Measurements from ENCODE around the gene PRDM15. TPM values are rescaled to one million over a fixed set of nuclear protein-coding genes. Genes with fewer than 3 reads are reported as not detected.

Gene PRDM15
- total RNA-seq, 1 donor from 2014 or later = 5.1 TPM

- no peak for DNase-seq
Measured at GRCh38 chr21:41906770-41907169, 27.6 kb upstream of the PRDM15 start.

DNA sequence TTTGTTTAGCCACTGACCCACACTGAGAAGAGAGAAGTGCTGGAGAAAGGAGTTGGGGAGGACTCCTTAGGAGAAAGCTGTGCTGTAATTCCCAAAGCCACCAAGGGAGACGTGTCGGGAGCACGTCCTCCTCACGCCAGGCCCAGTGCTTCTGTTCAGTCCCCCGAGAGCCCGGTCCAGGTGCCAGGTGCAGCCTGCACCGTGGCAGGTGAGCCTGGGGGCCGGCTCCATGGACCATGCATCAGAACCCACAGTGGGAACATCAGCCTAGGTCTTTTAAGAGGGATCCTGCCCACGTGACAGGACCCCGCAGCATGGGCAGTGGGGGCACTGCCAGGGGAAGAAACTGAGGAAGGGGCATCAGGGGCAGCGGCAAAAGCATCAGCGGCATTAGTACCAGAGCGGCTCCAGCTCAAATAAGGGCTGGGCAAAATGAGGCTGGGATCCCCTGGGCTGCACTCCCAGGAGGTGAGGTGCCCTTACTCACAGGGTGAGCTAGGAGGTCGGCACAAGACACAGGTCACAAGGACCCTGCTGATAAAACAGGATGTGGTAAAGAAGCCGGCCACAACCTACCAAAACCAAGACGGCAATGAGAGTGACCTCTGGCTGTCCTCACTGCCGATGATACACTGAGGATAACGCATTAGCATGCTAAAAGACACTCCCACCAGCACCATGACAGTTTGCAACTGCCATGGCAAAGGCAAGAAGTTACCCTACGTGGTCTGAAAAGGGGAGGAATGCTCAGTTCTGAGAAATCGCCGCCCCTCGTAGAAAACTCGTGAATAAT, 24.6 kb upstream of the PRDM15 start:
- DNase-seq = no peak

DNA sequence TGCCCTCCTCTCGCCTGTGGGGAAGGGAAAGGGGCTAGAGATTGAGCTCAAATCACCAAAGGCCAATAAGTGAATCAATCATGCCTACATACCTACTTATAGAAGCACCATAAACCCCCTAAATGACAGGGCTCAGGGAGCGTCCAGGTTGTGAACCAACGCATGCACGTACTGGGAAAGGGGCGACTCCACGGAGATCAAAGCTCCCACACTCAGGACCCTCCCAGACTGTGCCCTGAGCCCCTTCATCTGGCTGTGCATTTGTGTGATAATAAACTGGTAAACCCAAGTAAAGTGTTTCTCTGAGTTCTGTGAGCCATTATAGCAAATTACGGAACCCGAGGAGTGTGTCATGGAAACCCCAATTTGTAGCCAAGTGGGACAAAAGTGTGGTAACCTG, 23.8 kb upstream of the PRDM15 start:
- DNase-seq = no peak

GRCh38 chr21:41901782-41902181, 22.6 kb upstream of the PRDM15 start:
- no peak for DNase-seq

DNA sequence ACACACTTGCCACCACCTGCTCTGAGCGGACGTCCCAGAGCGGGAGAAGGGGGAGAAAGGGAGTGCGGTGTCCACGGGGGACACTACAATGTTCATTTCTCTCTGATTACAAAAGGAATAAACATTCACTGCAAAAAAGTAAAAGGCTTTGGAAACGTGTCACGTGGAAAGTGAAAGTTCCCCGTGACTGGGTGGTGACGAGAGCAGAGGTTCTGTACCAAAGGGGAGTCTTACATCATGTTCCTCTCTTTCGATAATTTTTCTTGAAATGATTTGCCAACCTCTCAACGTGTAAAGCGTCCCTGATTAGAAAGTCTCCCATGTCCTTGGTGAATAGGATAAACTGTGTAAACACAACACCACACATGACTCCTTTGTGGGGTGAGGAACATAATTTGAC, 22.0 kb upstream of the PRDM15 start:
- DNase-seq = no peak

DNA sequence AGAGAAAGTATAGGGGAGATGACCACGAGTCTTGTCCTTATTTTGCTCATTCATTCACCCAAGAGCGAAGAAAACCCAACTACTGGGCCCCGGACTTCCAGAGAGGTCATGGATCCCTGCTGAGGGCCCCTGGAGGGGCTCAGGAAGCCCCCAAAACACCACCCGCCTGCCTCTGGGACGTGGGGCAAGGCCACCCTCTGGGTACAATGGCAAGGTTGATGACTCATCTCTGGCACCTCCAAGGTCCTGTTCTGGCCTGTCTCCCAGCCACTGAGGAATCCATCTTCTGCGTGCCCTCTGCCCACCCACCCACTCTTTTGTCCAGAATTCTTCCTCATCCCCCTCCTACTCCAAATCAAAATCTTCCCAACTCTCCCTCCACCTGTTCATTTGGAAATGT, 21.3 kb upstream of the PRDM15 start:
- DNase-seq = no peak

DNA sequence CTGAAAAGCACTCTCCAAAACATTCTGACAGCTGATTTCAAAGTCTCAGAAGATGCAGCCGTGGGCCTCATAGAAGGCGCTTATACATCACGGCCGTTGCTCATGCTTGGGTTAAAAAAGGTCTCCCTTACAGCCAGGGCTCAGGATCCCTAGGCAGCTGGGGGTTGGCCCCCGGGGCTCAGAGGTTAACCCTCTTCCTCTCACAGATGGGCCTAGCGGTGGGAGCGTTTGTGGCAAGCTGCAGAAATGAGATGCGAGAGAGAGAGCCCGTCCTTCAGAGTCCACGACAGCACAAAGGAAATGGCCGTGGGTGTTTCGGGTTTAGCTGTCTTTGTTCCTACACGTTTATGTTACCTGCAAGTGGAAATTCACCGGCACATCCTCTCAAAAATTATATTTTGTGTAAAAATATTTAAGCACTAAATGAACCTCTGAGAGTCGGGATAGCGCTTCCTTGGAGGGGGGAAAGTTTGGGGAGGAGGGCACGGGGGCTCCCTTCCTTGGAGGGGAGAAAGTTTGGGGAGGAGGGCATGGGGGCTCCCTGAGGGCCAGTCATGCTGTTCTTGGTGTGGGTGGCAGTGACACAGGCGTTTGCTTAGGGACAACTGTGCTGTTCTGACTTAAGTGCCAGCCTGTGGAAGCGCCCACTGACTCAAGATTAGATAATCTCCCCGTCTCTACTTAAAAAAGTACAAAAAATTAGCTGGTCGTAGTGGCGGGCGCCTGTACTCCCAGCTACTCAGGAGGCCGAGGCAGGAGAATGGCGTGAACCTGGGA, 20.5 kb upstream of the PRDM15 start:
- DNase-seq = no peak

GRCh38 chr21:41898998-41899397, 19.9 kb upstream of the PRDM15 start:
- no peak for DNase-seq

DNA sequence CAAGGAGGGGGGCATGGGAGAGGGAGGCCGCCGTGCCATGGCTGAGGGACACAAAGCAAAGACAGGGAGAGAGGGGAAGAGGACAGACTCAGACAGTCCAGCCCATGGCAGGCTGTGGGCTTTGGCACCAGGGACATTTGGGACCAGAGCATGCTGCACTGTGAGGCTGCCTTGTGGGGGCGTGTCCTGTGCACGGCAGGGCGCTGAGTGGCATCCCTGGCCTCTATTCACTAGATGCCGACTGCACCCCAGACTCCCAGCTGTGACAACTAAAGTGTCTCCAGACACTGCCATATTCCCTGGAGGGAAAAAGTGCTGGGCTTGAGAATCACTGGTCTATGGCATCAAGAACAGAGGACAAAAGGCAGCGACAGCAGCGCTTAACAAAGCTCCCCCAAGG, 18.6 kb upstream of the PRDM15 start:
- DNase-seq = no peak

- DNase-seq = no peak
Measured at GRCh38 chr21:41897047-41897669, 18.0 kb upstream of the PRDM15 start.

DNA sequence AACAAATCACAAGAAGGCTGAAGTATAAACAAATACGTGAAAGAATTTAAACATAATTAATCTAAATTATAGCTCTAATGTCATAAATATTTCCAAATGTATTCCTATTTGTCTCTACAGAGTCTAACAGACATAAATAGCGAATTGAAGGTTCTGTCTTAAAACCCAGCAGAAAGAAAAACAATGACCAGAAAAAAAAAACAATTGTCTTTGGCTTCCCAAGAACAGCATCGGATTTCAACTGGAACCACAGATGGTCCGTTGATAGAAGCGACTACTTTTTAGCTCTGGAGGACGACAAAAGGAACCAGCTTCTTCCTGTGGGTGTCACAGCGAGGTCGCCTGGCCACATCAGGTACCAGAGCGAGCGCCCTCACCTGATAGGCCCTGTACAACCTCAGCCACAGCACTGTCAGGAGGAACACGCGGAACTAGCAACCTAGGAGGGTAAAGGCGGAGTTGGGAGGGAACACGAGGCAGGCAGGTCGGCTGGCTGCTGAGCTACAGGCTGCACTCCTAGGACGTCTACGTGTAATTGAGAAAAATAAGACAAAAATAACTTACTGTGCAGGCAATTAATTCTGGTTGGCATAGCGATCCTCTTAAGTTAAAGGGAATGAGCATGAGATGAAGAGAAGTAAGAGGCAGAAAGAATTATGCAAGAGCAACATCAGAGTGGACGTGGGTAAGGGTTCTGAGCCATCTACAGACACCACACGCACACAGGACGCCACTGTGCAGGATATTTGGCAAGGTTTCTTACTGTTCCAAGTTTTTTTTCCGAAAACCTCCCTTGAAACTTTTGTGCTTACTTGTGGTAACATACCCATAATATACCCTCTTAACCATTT, 16.7 kb upstream of the PRDM15 start:
- no peak for DNase-seq

GRCh38 chr21:41894922-41895557, 15.9 kb upstream of the PRDM15 start:
- no peak for DNase-seq

DNA sequence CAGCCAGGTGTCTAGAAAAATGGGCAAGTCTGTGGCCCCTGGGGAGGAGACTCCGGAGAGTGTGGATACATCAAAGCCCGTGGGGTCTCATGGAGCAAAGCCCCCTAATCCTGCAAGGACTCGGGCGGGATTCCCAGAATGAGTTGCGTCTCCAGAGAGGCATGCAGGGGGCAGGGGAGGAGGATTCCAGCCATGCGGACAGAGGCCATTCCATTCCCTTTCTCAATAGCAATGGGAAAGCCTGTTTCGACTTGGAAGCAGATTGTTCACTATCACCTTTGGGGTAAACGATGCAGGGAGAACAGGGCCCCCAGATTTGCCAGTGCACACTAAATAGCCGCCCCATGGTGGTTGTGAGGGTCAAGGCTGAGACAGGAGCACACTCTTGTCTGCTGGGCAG, 15.4 kb upstream of the PRDM15 start:
- no peak for DNase-seq

GRCh38 chr21:41892726-41893125, 13.6 kb upstream of the PRDM15 start:
- no peak for DNase-seq

DNA sequence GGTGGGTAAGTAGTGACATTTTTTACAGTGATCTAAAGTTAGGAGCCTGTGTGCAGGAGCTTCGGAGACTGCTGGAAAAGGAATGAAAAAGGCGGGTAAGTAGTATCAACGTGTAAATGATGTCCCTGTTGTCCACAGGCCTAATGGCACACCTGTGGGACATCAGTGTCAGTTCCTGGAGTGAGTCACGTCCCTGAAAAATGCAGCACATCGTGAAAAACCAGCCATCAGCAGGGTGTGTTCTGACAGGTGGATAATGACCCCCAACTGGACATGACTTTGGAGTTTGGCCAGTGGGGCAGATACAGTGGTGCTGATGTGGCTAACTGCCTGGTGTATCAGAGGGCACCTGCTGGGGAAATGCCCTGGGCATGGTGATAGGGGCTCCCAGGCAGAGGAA, 12.0 kb upstream of the PRDM15 start:
- DNase-seq = no peak

DNA sequence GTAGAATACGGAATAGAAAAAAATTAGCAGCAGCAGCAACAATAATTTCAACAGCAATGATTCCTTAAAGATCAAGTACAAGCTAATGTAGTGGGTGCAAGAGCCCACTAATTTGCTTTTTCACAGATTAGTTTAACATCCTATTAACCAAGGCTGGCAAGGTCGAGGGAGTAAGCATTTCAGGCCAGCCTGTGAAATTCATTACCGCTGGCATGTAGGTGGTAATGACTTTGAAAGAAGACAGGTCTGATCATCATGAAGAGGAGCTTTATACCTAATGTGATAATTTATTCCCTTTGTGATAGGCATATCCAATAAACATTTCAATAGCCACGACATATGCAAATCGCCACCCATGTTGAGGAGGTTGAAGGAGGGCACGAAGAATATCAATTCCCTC, 11.2 kb upstream of the PRDM15 start:
- no peak for DNase-seq

DNA sequence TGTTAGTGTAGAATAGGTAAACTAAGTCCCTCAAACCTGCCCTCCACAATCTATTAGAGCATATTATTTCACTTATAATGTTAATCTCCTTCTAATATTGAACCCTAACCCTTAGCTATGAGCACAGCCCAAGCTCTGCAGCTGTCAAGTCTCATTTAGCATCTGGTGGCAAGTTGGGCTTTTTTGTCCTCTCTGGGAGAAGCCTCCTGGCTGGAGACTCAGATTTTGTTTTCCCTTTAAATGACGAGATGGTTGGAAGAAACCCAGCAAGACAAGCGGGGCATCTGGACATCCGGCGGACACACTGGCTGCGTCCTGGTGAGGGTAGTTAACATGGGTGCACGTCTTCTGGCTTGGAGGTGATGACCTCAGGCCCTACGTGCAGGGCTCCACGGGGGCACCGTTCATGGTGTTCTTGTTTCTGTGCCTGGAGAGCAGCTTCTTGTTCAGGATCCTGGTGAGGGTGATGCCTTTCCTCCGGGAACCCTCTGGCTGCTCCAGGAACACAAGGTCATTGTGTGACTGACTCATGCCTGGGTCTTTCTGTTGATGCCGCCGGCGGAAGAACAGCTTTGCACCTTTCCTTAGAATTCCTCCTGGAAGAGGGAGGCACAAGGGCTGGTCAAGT, 9.7 kb upstream of the PRDM15 start:
- no peak for DNase-seq

- DNase-seq = no peak
Measured at GRCh38 chr21:41887667-41888066, 8.5 kb upstream of the PRDM15 start.

GRCh38 chr21:41886328-41886727, 7.2 kb upstream of the PRDM15 start:
- DNase-seq = no peak

DNA sequence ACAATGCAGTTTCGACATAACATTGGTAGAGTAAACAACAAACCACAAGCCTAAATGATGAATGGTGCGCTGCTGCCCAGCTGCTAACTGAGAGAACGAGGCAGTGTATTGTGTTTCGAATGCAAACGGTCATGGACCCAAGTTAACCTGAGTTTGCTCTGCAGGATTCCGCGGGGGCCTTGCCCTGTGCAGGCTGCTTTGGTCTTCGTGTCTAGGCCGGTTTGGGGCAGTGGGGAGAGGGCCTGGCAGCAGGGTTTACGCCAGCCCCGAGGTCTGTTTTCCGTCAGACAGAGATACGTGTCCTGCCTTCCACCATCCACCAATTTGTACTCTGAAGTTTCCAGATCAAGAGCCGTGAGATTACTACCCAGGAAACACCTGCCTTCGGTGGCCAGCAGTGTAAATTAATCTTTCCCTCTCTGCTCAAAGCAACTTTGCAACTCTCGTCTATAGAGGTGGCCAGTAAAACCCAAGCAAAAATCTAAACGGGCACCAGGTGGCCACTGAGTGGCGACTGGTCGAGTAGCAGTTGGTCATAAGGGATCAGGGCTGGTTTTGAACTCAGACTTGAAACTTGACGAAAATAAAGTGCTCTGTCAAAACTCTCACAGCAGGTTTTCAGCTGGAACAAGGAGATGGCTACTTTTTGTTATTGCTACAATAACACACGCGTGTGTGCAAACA, 6.3 kb upstream of the PRDM15 start:
- no peak for DNase-seq

DNA sequence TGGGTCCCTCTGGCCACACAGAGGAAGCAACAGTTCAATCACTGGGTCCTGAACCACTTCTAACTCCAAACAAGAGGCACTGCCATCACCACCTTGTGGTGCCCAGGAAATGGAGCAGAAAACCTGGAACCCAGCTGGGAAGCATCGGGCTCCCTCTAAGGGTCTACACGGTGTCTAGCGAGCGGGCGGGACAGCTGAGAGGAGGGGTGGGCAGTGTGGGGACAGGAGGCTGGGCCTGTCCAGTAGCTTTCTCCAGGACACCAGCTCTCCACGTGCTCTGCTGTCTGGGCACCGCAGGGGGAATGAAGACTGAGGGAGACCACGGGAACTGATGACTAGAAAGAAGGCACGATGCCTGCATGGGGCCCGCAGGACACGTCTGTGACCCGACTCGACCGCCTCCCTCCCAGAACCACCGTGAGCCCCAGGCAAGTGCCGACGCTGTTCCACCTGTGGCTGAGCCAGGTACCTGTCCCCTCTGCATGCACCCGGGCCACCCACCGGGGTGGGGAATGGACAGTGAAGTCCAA, 5.4 kb upstream of the PRDM15 start:
- no peak for DNase-seq
